Left ventricle myocardium inferior (tissue), 1 donor: Measurements from ENCODE around the gene TMEM182. TPM values are rescaled to one million over a fixed set of nuclear protein-coding genes. Genes with fewer than 3 reads are reported as not detected.

ENCODE experiments used
- DNase-seq: peaks from one replicate; pipeline ENCODE4 v3.0.0-alpha.2; 2020
- H3K27ac ChIP-seq: fragments of 200-600 bp; replicated peaks from 2 replicates; pipeline ENCODE4 v1.8.0; 2021
- H3K27me3 ChIP-seq: fragments of 200-600 bp; 2 replicates; pipeline ENCODE4 v1.8.0; 2021; ENCODE audit warnings: low read depth
- H3K36me3 ChIP-seq: fragments of 200-600 bp; 2 replicates; pipeline ENCODE4 v1.8.0; 2021
- H3K4me1 ChIP-seq: fragments of 200-600 bp; 2 replicates; pipeline ENCODE4 v1.8.0; 2021
- H3K4me3 ChIP-seq: fragments of 200-600 bp; 2 replicates; pipeline ENCODE4 v1.8.0; 2021; ENCODE audit warnings: mild to moderate bottlenecking, moderate library complexity
- H3K9me3 ChIP-seq: fragments of 200-600 bp; replicated peaks from 2 replicates; pipeline ENCODE4 v1.8.0; 2021
- intact Hi-C: fragments of 100-400 bp; cut with micrococcal nuclease; formaldehyde crosslinking; loops from one replicate; pipeline ENCODE4 v1.11.0; 2022
- total RNA-seq: library from RNA; stranded (reverse); fragmentation: NEBNext Ultra II Directional; extraction: Animal tissue kit (Norgen Biotek cat#: 25700); gene quantifications from one replicate; pipeline ENCODE4 v1.2.1, GENCODE V29; 2021
- TF ChIP-seq, protein P1 (sequence below): fragments of 200-600 bp; IDR thresholded peaks from 2 replicates; pipeline ENCODE4 v1.8.0; 2021; ENCODE audit warnings: antibody characterized with exemption, mild to moderate bottlenecking, borderline replicate concordance
- donor health status: DM: no; HTN: yes; CAD: no; lungs with severe emphysema.

Gene TMEM182
- total RNA-seq, 1 donor from 2014 or later: 174 TPM

DNA sequence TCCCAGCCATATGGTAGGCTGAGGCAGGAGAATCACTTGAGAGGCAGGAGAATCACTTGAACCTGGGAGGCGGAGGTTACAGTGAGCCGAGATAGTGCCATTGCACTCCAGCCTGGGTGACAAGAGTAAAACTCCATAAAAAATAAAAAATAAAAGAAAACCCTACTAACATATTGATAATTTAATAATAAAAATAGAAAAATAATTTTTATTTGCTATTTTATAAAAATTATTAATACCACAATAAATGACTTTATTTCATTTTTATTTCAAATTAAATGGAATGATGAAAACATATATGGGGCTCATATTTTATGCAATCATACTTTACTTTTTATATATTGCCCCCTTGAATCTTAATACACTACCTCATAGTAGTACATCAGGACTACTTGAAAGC is 20.4 kb downstream of the TMEM182 start:
- intact Hi-C loops: no loop called here
- peaks cover 59% of the 10 kb centered on the region for H3K4me1 ChIP-seq
- no peaks in the 10 kb centered on the region for H3K27me3 ChIP-seq
- TF ChIP-seq, protein P1, sequence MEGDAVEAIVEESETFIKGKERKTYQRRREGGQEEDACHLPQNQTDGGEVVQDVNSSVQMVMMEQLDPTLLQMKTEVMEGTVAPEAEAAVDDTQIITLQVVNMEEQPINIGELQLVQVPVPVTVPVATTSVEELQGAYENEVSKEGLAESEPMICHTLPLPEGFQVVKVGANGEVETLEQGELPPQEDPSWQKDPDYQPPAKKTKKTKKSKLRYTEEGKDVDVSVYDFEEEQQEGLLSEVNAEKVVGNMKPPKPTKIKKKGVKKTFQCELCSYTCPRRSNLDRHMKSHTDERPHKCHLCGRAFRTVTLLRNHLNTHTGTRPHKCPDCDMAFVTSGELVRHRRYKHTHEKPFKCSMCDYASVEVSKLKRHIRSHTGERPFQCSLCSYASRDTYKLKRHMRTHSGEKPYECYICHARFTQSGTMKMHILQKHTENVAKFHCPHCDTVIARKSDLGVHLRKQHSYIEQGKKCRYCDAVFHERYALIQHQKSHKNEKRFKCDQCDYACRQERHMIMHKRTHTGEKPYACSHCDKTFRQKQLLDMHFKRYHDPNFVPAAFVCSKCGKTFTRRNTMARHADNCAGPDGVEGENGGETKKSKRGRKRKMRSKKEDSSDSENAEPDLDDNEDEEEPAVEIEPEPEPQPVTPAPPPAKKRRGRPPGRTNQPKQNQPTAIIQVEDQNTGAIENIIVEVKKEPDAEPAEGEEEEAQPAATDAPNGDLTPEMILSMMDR: no peak
- H3K36me3 ChIP-seq: no peaks in the 10 kb centered on the region
- DNase-seq: no peak
- no peaks in the 10 kb centered on the region for H3K9me3 ChIP-seq
- no peak overlapping the region for H3K4me3 ChIP-seq
- peak overlapping the region; percentile 95 for H3K27ac ChIP-seq

DNA sequence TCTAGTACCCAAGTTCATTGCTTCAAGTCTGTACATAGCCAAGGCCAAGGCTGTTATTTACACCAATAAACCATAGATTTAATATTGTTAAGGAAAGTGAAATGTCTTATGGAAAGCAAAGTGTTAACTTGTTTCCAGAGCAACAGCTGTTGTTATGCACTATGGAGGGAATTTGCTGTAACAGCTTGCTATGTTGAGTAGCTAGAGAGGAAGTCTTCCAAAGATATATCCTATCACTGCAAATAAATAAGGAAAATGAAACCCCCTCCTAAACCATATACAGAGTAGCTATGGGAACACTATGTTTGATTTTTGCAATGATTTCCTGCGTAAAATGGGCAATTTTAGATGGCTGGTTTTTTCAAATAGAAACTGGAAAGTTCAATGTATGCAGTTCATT is 21.1 kb downstream of the TMEM182 start:
- peak overlapping the region; percentile 5 for H3K4me3 ChIP-seq
- peaks cover 66% of the 10 kb centered on the region for H3K4me1 ChIP-seq
- H3K27ac ChIP-seq: peak overlapping the region; percentile 95
- H3K36me3 ChIP-seq: no peaks in the 10 kb centered on the region
- TF ChIP-seq, protein P1: no peak
- intact Hi-C loops: no loop called here
- DNase-seq: no peak
- no peaks in the 10 kb centered on the region for H3K9me3 ChIP-seq
- H3K27me3 ChIP-seq: no peaks in the 10 kb centered on the region

DNA sequence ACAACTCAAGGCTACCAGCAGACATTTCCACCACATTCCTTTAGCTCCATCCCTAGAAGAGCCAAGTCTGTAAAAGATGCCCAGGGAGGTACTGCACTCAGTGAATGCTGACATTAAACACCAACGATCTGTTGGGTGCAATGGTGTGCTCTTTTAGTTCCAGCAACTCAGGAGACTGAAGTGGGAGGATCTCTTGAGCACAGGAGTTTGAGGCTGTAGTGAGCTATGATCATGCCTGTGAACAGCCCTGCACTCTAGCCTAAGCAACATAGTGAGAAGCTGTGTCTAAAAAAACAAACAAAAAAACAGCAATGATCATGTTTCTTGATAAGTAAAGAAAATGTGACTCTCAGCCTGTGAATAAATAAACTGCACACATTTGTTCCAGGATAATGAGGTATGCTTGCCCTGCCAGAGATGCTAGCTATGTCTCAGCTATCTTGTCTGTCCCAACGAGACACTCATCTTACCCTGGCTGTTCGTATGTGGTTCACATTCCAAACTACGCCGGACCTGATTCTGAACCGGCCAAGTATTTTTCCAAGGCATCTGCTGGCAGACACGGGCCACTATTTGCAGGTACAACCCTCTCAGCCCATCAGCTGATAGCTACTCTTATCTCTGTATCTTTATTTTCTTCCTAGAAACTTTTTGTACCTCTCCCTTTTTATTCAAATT is 21.8 kb downstream of the TMEM182 start:
- peaks cover 72% of the 10 kb centered on the region for H3K4me1 ChIP-seq
- peak overlapping the region; percentile 5 for H3K4me3 ChIP-seq
- TF ChIP-seq, protein P1: no peak
- intact Hi-C loops: no loop called here
- no peaks in the 10 kb centered on the region for H3K36me3 ChIP-seq
- H3K27me3 ChIP-seq: no peaks in the 10 kb centered on the region
- DNase-seq: no peak
- H3K9me3 ChIP-seq: no peaks in the 10 kb centered on the region
- H3K27ac ChIP-seq: peak overlapping the region; percentile 95

DNA sequence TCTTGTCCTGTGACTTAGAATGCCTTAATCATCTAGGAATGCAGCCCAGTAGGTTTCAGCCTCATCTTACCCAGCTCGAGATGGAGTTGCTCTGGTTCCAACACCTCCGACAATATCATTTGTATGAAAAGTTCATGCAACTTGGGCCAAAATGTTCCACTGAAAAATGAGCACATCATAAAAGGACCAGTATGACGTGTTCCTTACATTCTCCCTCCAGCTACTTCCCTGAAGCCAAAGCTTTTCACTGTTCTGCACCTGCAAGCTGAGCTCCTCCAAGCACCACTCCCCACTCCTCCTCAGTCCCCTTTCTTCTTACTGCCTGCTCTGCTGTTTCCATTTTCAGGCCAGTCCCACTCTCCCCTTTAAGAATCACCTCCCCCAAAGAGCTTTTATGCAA is 23.1 kb downstream of the TMEM182 start:
- TF ChIP-seq, protein P1: no peak
- no peaks in the 10 kb centered on the region for H3K27me3 ChIP-seq
- no peaks in the 10 kb centered on the region for H3K9me3 ChIP-seq
- H3K4me1 ChIP-seq: peaks cover 81% of the 10 kb centered on the region
- H3K4me3 ChIP-seq: no peak overlapping the region
- H3K27ac ChIP-seq: peak overlapping the region; percentile 95
- intact Hi-C loops: no loop called here
- H3K36me3 ChIP-seq: no peaks in the 10 kb centered on the region
- no peak for DNase-seq

DNA sequence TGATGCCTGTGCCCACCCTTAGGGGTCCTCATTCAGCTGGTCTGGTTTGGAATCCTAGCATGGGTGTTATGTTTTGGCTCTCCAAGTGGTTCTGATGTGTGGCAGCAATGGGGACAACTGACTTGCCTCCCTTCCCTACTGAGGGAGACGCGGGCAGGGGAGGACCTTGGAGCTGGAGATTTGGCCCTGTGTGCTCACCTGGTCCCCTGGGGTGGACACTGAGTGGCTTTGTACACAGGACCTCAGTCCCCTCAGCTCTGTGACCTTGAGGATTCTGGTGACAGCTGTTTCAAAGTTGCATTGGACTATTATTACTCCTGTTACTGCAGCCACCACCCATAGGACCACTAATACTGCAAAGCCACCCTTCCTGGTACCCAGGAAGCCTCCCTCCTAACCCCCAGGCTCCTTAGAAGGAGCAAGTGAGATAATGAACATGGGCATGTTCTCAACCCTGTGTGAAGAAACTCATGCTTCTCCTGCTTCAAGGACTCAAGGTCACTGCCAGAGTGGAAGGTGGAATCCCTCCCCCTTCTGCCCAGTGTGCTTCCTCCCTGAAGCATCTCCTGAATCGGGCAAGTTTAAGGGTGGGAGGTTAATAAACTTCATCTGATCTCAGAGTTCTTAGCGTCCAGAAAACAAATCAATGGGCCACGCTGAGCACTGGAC is 26.5 kb downstream of the TMEM182 start:
- Histone ChIP-seq H3K4me3 (no peak overlapping the region), H3K4me1 (peaks cover 90% of the 10 kb centered on the region), H3K36me3 (no peaks in the 10 kb centered on the region), H3K27me3 (no peaks in the 10 kb centered on the region), H3K27ac (peak overlapping the region; percentile 95), H3K9me3 (no peaks in the 10 kb centered on the region)
- intact Hi-C loops: no loop called here
- DNase-seq: no peak
- TF ChIP-seq, protein P1: no peak
